Psoas muscle (tissue), 8 donors: Measurements from ENCODE around the gene PITPNM2. TPM values are rescaled to one million over a fixed set of nuclear protein-coding genes. Genes with fewer than 3 reads are reported as not detected.

Experiments
- ATAC-seq, 4 donors: fragments of 200-7000 bp; cut with Tn5 transposase; one replicate each; pipeline ENCODE4 v1.9.1; 2020; ENCODE audit warnings: moderate library complexity in 3 of 4, mild to moderate bottlenecking in 2 of 4
- DNase-seq, 2 donors: peaks; one replicate each; pipeline ENCODE4 v3.0.0-alpha.2; 2020
- H3K27ac ChIP-seq: fragments of 200-600 bp; one replicate; pipeline ENCODE4 v1.8.0; 2022
- H3K27me3 ChIP-seq, 3 donors: fragments of 200-600 bp in 1 of 3; one replicate each; pipeline versions ENCODE4 v1.6.1 to v1.8.0; 2013 to 2022; ENCODE audit warnings: low read length in 2 of 3, mild to moderate bottlenecking in 2 of 3, moderate library complexity in 1 of 3; ENCODE audit not compliant: insufficient read depth in 3 of 3
- H3K36me3 ChIP-seq, 2 donors: fragments of 200-600 bp in 1 of 2; one replicate each; pipeline versions ENCODE4 v1.6.1 to v1.8.0; 2013 to 2022; ENCODE audit warnings: low read depth in 1 of 2, mild to moderate bottlenecking in 1 of 2, moderate library complexity in 1 of 2; ENCODE audit not compliant: insufficient read depth in 1 of 2
- H3K4me1 ChIP-seq: fragments of 200-600 bp; one replicate; pipeline ENCODE4 v1.8.0; 2022
- H3K4me3 ChIP-seq: fragments of 200-600 bp; one replicate; pipeline ENCODE4 v1.8.0; 2022; ENCODE audit warnings: mild to moderate bottlenecking
- H3K9me3 ChIP-seq: fragments of 200-600 bp; one replicate; pipeline ENCODE4 v1.8.0; 2022
- whole genome bisulfite sequencing, 3 donors: extraction: QIAGEN DNeasy Blood & Tissue Kit; methylation state at CpG; one replicate each; pipeline versions ENCODE4 v1.1.6 to v1.1.7; 2013; 5-methylcytosine and 5-hydroxymethylcytosine counted together
- intact Hi-C, 2 donors: fragments of 100-400 bp; cut with DNase I; formaldehyde crosslinking; loops; one replicate each; pipeline versions ENCODE4 v1.11.0 to v1.14.2; 2022
- long read RNA-seq, 2 donors: library from polyadenylated mRNA; unstranded; transcript quantifications; one replicate each; pipeline ENCODE4 v2.0.0, GENCODE V29; 2021
- polyA plus RNA-seq, 3 donors: library from polyadenylated mRNA; stranded (reverse); fragments of 200-250 nt; gene quantifications; one replicate each; pipeline ENCODE4 v1.2.3, GENCODE V29; 2013
- total RNA-seq, 4 donors: library from RNA; stranded (reverse); fragmentation: NEBNext Ultra II Directional in 2 of 4; extraction: Animal tissue kit (Norgen Biotek cat#: 25700) in 2 of 4; gene quantifications; one replicate each; pipeline versions ENCODE4 v1.2.1 to v1.2.4, GENCODE V29; 2021 to 2023
- TF ChIP-seq, protein P1 (sequence below): fragments of 200-600 bp; IDR thresholded peaks from one replicate; pipeline ENCODE4 v1.8.0; 2022; ENCODE audit warnings: antibody characterized with exemption
- donor health status: healthy with polysubstance abuse.
- donor health status: DM: no; HTN: no; CAD: no; lungs with moderate emphysema.
- donor health status: Bipolar disorder and iron deficiency.
- donor health status: healthy.
- donor health status: DM: yes; HTN: yes; CAD: no.
- donor health status: DM: no; HTN: no; CAD: no.
- donor health status: DM: no; HTN: no; CAD: no.
- donor health status: DM: yes; HTN: yes; CAD: no.

Gene PITPNM2
- total RNA-seq: 1 to 10 TPM; 4.6 to 7.4 (median 5.8) TPM
- 1 to 10 TPM; 2.2 to 3.5 (median 3.0) TPM for polyA plus RNA-seq
- long read RNA-seq, donor 1, partial matches to known transcripts: 1 of 3 reads
- long read RNA-seq, donor 1, other reads (novel, unspliced or antisense): 2 of 3 reads
- long read RNA-seq, donor 2, partial matches to known transcripts: 1 of 13 reads
- long read RNA-seq, donor 2, other reads (novel, unspliced or antisense): 12 of 13 reads

DNA sequence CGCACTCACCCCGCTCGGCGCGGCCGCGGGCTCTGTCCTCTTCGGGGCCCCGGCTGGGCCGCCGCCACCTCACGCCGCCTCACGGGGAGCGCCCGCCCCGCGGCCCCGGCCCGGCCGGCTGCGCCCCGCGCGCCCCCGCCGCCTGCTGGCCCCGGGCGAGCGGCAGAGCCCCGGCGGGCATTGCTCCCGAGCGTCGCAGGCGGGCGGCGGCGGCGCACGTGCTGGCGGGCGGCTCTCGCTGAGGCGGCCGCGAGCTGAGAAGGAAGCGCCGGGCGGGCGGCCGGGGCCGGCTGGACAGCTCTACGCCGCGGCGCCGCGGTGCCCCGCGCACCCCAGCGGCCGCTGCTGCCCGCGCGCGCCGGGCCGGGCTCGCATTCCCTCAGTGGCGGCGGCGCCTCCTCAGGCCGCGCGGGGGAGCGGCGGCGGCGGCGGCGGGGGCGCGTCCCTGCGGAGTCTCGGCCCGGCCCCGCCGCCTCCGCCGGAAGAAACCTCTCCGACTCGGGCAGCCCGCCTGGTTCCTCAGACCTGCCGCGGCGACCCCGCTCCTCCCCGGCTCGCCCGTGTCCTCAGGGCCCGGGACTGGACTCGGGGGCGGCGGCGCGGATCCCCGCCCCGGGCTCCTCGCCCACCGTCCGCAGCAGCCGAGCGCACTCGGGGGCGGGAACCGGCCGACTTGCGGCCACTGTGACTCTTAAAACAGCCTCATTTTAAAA, at the start of gene PITPNM2:
PITPNM2 (minus strand) TSS at position 347 of the 713 bp plus-strand sequence. CDS start 116,500 bp downstream, outside the sequence.
- intact Hi-C loops: loop anchor here (1.0 to 5.0 kb wide), 4 partner anchors 100 to 169 kb away; partner anchors contain the start of gene ARL6IP4 (in 1 of the 2)

DNA sequence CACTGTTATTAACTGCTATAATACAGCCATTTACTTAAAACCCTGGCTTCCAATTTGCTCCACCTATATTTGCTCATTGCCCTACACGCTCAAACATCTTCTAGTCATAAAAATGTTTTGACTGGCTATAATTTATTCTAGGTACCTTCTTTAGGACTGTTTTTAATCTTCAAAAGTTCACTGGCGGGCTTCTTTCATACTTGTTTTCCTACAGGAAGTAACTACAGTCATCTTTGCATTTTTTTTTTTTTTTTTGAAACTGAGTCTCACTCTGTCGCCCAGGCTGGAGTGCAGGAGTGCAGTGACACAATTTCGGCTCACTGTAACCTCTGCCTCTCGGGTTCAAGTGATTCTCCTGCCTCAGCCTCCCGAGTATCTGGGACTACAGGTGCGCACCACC, 49.5 kb upstream of the PITPNM2 start:
- DNase-seq: no peak
- Histone ChIP-seq H3K27me3 (no peaks in the 10 kb centered on the region), H3K4me1 (no peaks in the 10 kb centered on the region), H3K27ac (no peak overlapping the region), H3K36me3 (peaks cover 6 to 70% of the 10 kb centered on the region in 2 donors), H3K9me3 (no peaks in the 10 kb centered on the region), H3K4me3 (no peak overlapping the region)
- TF ChIP-seq, protein P1, sequence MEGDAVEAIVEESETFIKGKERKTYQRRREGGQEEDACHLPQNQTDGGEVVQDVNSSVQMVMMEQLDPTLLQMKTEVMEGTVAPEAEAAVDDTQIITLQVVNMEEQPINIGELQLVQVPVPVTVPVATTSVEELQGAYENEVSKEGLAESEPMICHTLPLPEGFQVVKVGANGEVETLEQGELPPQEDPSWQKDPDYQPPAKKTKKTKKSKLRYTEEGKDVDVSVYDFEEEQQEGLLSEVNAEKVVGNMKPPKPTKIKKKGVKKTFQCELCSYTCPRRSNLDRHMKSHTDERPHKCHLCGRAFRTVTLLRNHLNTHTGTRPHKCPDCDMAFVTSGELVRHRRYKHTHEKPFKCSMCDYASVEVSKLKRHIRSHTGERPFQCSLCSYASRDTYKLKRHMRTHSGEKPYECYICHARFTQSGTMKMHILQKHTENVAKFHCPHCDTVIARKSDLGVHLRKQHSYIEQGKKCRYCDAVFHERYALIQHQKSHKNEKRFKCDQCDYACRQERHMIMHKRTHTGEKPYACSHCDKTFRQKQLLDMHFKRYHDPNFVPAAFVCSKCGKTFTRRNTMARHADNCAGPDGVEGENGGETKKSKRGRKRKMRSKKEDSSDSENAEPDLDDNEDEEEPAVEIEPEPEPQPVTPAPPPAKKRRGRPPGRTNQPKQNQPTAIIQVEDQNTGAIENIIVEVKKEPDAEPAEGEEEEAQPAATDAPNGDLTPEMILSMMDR: no peak
- WGBS, 3 donors: 87 to 93% (median 91%) methylated on average over 7 of the region's 7 CpGs
- intact Hi-C loops: no loop called here
- ATAC-seq: no peak

More for the DNA sequence above, at the start of gene PITPNM2:
- H3K9me3 ChIP-seq: no peaks in the 10 kb centered on the region
- peak; percentile 75 to 81 for DNase-seq
- ATAC-seq: peak; percentile 86 to 92 (median 89)
- H3K4me3 ChIP-seq: peak within 1 kb of the TSS; percentile 90
- peaks cover 7% of the 10 kb centered on the region for H3K4me1 ChIP-seq
- no peaks in the 10 kb centered on the region for H3K27me3 ChIP-seq
- 0% methylated on average over 47 to 119 of the region's 119 CpGs for WGBS, 3 donors
- TF ChIP-seq, protein P1: peak; percentile 49
- peaks cover 0 to 6% of the 10 kb centered on the region in 2 donors for H3K36me3 ChIP-seq
- H3K27ac ChIP-seq: peak within 1 kb of the TSS; percentile 72

DNA sequence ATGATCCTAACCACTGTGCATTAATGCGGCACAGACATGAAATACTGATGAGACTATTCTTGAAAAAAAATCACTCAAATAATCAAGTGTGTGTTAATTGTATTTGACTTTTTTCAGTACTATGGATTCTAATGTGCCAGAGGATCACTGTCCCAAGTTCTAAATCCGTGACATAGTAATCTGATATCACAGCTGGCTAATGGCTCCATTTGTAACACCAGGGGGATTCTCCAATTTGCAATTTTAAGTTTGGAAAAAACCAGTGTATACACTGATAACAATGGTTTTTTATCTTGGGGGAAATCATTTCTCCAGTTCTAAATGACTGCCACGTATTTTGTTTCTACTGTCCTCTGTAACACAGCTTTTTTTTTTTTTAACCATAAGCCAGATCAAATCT, 49.0 kb upstream of the PITPNM2 start:
- WGBS, 3 donors: 54 to 64% (median 58%) methylated on average over 3 of the region's 3 CpGs
- TF ChIP-seq, protein P1: no peak
- no peaks in the 10 kb centered on the region for H3K4me1 ChIP-seq
- H3K27me3 ChIP-seq: no peaks in the 10 kb centered on the region
- intact Hi-C loops: loop anchor here in 1 of 2 donors (10.0 kb wide), 1 partner anchor 125 kb away; no protein-coding TSS in a partner anchor
- no peak for DNase-seq
- no peaks in the 10 kb centered on the region for H3K9me3 ChIP-seq
- H3K27ac ChIP-seq: no peak overlapping the region
- H3K36me3 ChIP-seq: peaks cover 6 to 68% of the 10 kb centered on the region in 2 donors
- ATAC-seq: no peak
- no peak overlapping the region for H3K4me3 ChIP-seq

DNA sequence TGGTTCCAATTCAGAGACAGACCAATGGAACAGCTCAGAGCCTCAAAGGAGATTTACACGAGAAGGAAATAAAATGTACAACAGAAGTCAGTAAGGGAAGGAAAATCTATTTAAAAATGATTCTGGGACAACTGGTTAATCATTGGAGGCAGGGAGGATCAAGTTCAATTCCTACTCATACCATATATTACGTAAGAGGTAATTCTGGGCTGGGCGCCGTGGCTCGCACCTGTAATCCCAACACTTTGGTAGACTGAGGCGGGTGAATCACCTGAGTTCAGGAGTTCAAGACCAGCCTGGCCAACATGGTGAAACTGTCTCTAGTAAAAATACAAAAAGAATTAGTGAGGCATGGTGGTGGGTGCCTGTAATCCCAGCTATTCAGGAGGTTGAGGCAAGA, 36.7 kb upstream of the PITPNM2 start:
- ATAC-seq (no peak), DNase-seq (no peak)
- TF ChIP-seq, protein P1: no peak
- Histone ChIP-seq H3K36me3 (peaks cover 3 to 72% of the 10 kb centered on the region in 2 donors), H3K27ac (no peak overlapping the region), H3K27me3 (no peaks in the 10 kb centered on the region), H3K9me3 (no peaks in the 10 kb centered on the region), H3K4me1 (no peaks in the 10 kb centered on the region), H3K4me3 (no peak overlapping the region)
- 95 to 98% (median 96%) methylated on average over 6 of the region's 6 CpGs for WGBS, 3 donors
- intact Hi-C loops: no loop called here
